GM19351 (cell line): Measurements from ENCODE around the gene ATAD1.
"Not testable (repeated sequence)": the region's sequence is repeated elsewhere in the genome, so short reads cannot be mapped to it uniquely, and the experiment has no call there.

ENCODE experiments used
- ATAC-seq: cut with Tn5 transposase; IDR thresholded peaks from one replicate; pipeline ENCODE4 v1.9.1; 2021; ENCODE audit warnings: mild to moderate bottlenecking, moderate library complexity; ENCODE audit not compliant: unreplicated experiment

Gene ATAD1

GRCh38 chr10:87804939-87805569 is 13.0 kb downstream of the ATAD1 start:
- no peak for ATAC-seq

GRCh38 chr10:87803831-87804230 is 14.2 kb downstream of the ATAD1 start:
- no peak for ATAC-seq

- no peak for ATAC-seq
Observed at GRCh38 chr10:87803328-87803727, 14.7 kb downstream of the ATAD1 start.

GRCh38 chr10:87801813-87802435 is 16.1 kb downstream of the ATAD1 start:
- ATAC-seq: not testable (repeated sequence)

GRCh38 chr10:87799860-87800259 is 18.2 kb downstream of the ATAD1 start:
- ATAC-seq: no peak

- ATAC-seq: no peak
Observed at GRCh38 chr10:87798082-87798481, 19.9 kb downstream of the ATAD1 start.

GRCh38 chr10:87794285-87794684 is 23.7 kb downstream of the ATAD1 start:
- no peak for ATAC-seq

GRCh38 chr10:87790185-87790584 is 27.8 kb downstream of the ATAD1 start:
- no peak for ATAC-seq

GRCh38 chr10:87786421-87786820 is 31.6 kb downstream of the ATAD1 start:
- no peak for ATAC-seq

GRCh38 chr10:87782721-87783120 is 35.3 kb downstream of the ATAD1 start:
- ATAC-seq: no peak

- no peak for ATAC-seq
Observed at GRCh38 chr10:87781545-87781944, 36.5 kb downstream of the ATAD1 start.

GRCh38 chr10:87776328-87776727 is 41.7 kb downstream of the ATAD1 start:
- no peak for ATAC-seq

GRCh38 chr10:87775766-87776165 is 42.3 kb downstream of the ATAD1 start:
- ATAC-seq: no peak

- ATAC-seq: no peak
Observed at GRCh38 chr10:87771871-87772500, 46.0 kb downstream of the ATAD1 start.

- no peak for ATAC-seq
Observed at GRCh38 chr10:87767253-87767652, 50.8 kb downstream of the ATAD1 start.

GRCh38 chr10:87765666-87766376 is 52.2 kb downstream of the ATAD1 start:
- ATAC-seq: no peak

- no peak for ATAC-seq
Observed at GRCh38 chr10:87764072-87764934, 53.7 kb downstream of the ATAD1 start.

- no peak for ATAC-seq
Observed at GRCh38 chr10:87763086-87763861, 54.8 kb downstream of the ATAD1 start.

- ATAC-seq: peak; percentile 82
Observed at GRCh38 chr10:87761892-87762291, 56.1 kb downstream of the ATAD1 start.

- no peak for ATAC-seq
Observed at GRCh38 chr10:87761153-87761552, 56.9 kb downstream of the ATAD1 start.
